Suprapubic skin (tissue), 4 donors: ENCODE data around the gene LDLRAD4.

Source experiments
- CTCF ChIP-seq, 2 donors: fragments of 200-600 bp in 1 of 2; fragments of 450-650 bp in 1 of 2; sonication (generic) in 1 of 2; IDR thresholded peaks; one replicate each; pipeline ENCODE4 v1.5.1; 2016 to 2019; ENCODE audit warnings: antibody characterized with exemption in 2 of 2, mild to moderate bottlenecking in 1 of 2, moderate library complexity in 1 of 2
- EP300 ChIP-seq: sonication (generic); formaldehyde crosslinking; IDR thresholded peaks from one replicate; pipeline ENCODE4 v1.6.1; 2017; ENCODE audit warnings: antibody characterized with exemption
- POLR2A ChIP-seq, 2 donors: fragments of 450-650 bp; IDR thresholded peaks; one replicate each; pipeline ENCODE4 v1.6.1; 2017; ENCODE audit warnings: antibody characterized with exemption in 2 of 2, mild to moderate bottlenecking in 2 of 2, moderate library complexity in 2 of 2
- POLR2AphosphoS5 ChIP-seq, 3 donors: sonication (generic); formaldehyde crosslinking; IDR thresholded peaks; one replicate each; pipeline ENCODE4 v1.6.1; 2017; ENCODE audit warnings: antibody characterized with exemption in 3 of 3

- no peak for TF ChIP-seq CTCF (IDR thresholded peaks at IDR 0.05)
- TF ChIP-seq EP300 = no peak
- TF ChIP-seq POLR2AphosphoS5 (IDR thresholded peaks at IDR 0.05) = no peak
- no peak for TF ChIP-seq POLR2A (IDR thresholded peaks at IDR 0.05)
Observed at GRCh38 chr18:13525381-13526029, 306.9 kb downstream of the LDLRAD4 start.
